ENCODE data around the gene APBB1. TPM values are rescaled to one million over a fixed set of nuclear protein-coding genes. Genes with fewer than 3 reads are reported as not detected.
A peak's percentile ranks its signal among the peaks of the same experiment; 100 is the strongest.

The APBB1 gene
- polyA plus RNA-seq, 1 donor from 2014 or later: 283 TPM

GRCh38 chr11:6427516-6427915 lies 8.6 kb upstream of the APBB1 start:
- Histone ChIP-seq H3K4me2 (ENCODE audit: low read length) (no peak overlapping the region), H2AFZ (ENCODE audit: low read depth, low read length) (no peak overlapping the region), H3K27ac (ENCODE audit: low read length) (no peak overlapping the region), H3K27me3 (ENCODE audit: insufficient read depth, low read depth, low read length) (no peaks in the 10 kb centered on the region), H3K4me3 (ENCODE audit: low read length) (no peak overlapping the region), H3K36me3 (ENCODE audit: insufficient read depth, low read length) (no peaks in the 10 kb centered on the region), H3F3A (ENCODE audit: insufficient read depth, low read length, poor library complexity, severe bottlenecking) (no peaks in the 10 kb centered on the region), H4K20me1 (ENCODE audit: insufficient read depth) (no peaks in the 10 kb centered on the region), H3K9me3 (ENCODE audit: low read length) (no peaks in the 10 kb centered on the region), H3K9me2 (ENCODE audit: insufficient read depth, low read length) (no peaks in the 10 kb centered on the region), H3K79me2 (replicated peaks; ENCODE audit: insufficient read depth, low read length) (no peaks in the 10 kb centered on the region), H3K9ac (ENCODE audit: low read length) (no peak overlapping the region)
- TF ChIP-seq REST (IDR thresholded peaks at IDR 0.05; ENCODE audit: borderline replicate concordance): no peak
- TF ChIP-seq POLR2AphosphoS5 (IDR thresholded peaks at IDR 0.05): no peak
- no peak for TF ChIP-seq SMC3 (conservative IDR thresholded peaks at IDR 0.05; ENCODE audit: poor library complexity)
- no peak for TF ChIP-seq TAF1 (IDR thresholded peaks at IDR 0.05; ENCODE audit: low read depth)
- TF ChIP-seq MXI1 (conservative IDR thresholded peaks at IDR 0.05; ENCODE audit: poor library complexity, severe bottlenecking): no peak
- no peak for TF ChIP-seq CTCF (IDR thresholded peaks at IDR 0.05; ENCODE audit: poor library complexity, severe bottlenecking)
- no peak for TF ChIP-seq EZH2 (IDR thresholded peaks at IDR 0.05; ENCODE audit: borderline replicate concordance, insufficient read depth, low read length, poor library complexity, severe bottlenecking)
- TF ChIP-seq EP300 (conservative IDR thresholded peaks at IDR 0.05; ENCODE audit: poor library complexity, severe bottlenecking): no peak
- no peak for TF ChIP-seq RAD21 (conservative IDR thresholded peaks at IDR 0.05)

GRCh38 chr11:6420677-6421076 lies 1.8 kb upstream of the APBB1 start:
- no peaks in the 10 kb centered on the region for H3K27me3 ChIP-seq (ENCODE audit: insufficient read depth, low read depth, low read length)
- H2AFZ ChIP-seq (ENCODE audit: low read depth, low read length): no peak overlapping the region
- no peak overlapping the region for H3K9ac ChIP-seq (ENCODE audit: low read length)
- no peak for TF ChIP-seq SMC3 (conservative IDR thresholded peaks at IDR 0.05; ENCODE audit: poor library complexity)
- no peak for TF ChIP-seq TAF1 (IDR thresholded peaks at IDR 0.05; ENCODE audit: low read depth)
- TF ChIP-seq RAD21 (conservative IDR thresholded peaks at IDR 0.05): no peak
- no peak for TF ChIP-seq MXI1 (conservative IDR thresholded peaks at IDR 0.05; ENCODE audit: poor library complexity, severe bottlenecking)
- TF ChIP-seq EP300 (conservative IDR thresholded peaks at IDR 0.05; ENCODE audit: poor library complexity, severe bottlenecking): no peak
- no peak for TF ChIP-seq REST (IDR thresholded peaks at IDR 0.05; ENCODE audit: borderline replicate concordance)
- no peak for TF ChIP-seq CTCF (IDR thresholded peaks at IDR 0.05; ENCODE audit: poor library complexity, severe bottlenecking)
- TF ChIP-seq EZH2 (IDR thresholded peaks at IDR 0.05; ENCODE audit: borderline replicate concordance, insufficient read depth, low read length, poor library complexity, severe bottlenecking): no peak
- no peak for TF ChIP-seq POLR2AphosphoS5 (IDR thresholded peaks at IDR 0.05)
- H3K27ac ChIP-seq (ENCODE audit: low read length): peak overlapping the region; percentile 96
- H3K9me3 ChIP-seq (ENCODE audit: low read length): no peaks in the 10 kb centered on the region
- no peaks in the 10 kb centered on the region for H4K20me1 ChIP-seq (ENCODE audit: insufficient read depth)
- no peak overlapping the region for H3K4me2 ChIP-seq (ENCODE audit: low read length)
- no peak overlapping the region for H3K4me3 ChIP-seq (ENCODE audit: low read length)
- no peaks in the 10 kb centered on the region for H3K36me3 ChIP-seq (ENCODE audit: insufficient read depth, low read length)
- peaks cover 42% of the 10 kb centered on the region for H3K79me2 ChIP-seq (replicated peaks; ENCODE audit: insufficient read depth, low read length)
- H3F3A ChIP-seq (ENCODE audit: insufficient read depth, low read length, poor library complexity, severe bottlenecking): no peaks in the 10 kb centered on the region
- no peaks in the 10 kb centered on the region for H3K9me2 ChIP-seq (ENCODE audit: insufficient read depth, low read length)

All from neural cell (in vitro differentiated cells).